Tibial nerve (tissue), 4 donors: ENCODE results near the gene GIMD1. TPM values are rescaled to one million over a fixed set of nuclear protein-coding genes. Genes with fewer than 3 reads are reported as not detected.

Source experiments
- DNase-seq, 2 donors: peaks; one replicate each; pipeline ENCODE4 v3.0.0-alpha.2; 2019; ENCODE audit warnings: low spot score in 2 of 2
- H3K27ac ChIP-seq, 4 donors: fragments of 200-600 bp; sonication (generic) in 3 of 4; one replicate each; pipeline ENCODE4 v1.5.1; 2017 to 2019; ENCODE audit warnings: mild to moderate bottlenecking in 1 of 4
- H3K27me3 ChIP-seq, 2 donors: fragments of 200-600 bp; sonication (generic) in 1 of 2; one replicate each; pipeline versions ENCODE4 v1.5.1 to v1.6.0; 2017 to 2019
- H3K36me3 ChIP-seq, 3 donors: fragments of 200-600 bp; sonication (generic); one replicate each; pipeline ENCODE4 v1.5.1; 2018 to 2019
- H3K4me1 ChIP-seq, 4 donors: fragments of 200-600 bp; sonication (generic) in 3 of 4; one replicate each; pipeline ENCODE4 v1.5.1; 2017 to 2019
- H3K4me3 ChIP-seq, 4 donors: fragments of 200-600 bp; sonication (generic) in 3 of 4; one replicate each; pipeline ENCODE4 v1.5.1; 2017 to 2019; ENCODE audit warnings: mild to moderate bottlenecking in 1 of 4, moderate library complexity in 1 of 4
- H3K9me3 ChIP-seq, 4 donors: fragments of 200-600 bp; sonication (generic) in 3 of 4; one replicate each; pipeline ENCODE4 v1.5.1; 2017 to 2019
- CTCF ChIP-seq, 5 experiments: fragments of 200-600 bp in 3 of 5; fragments of 450-650 bp in 2 of 5; sonication (generic) in 3 of 5; IDR thresholded peaks; one replicate each; pipeline ENCODE4 v1.5.1; 2016 to 2019; ENCODE audit warnings: antibody characterized with exemption in 5 of 5, mild to moderate bottlenecking in 3 of 5, moderate library complexity in 2 of 5
- EP300 ChIP-seq, 2 donors: sonication (generic); formaldehyde crosslinking; IDR thresholded peaks; one replicate each; pipeline ENCODE4 v1.6.1; 2017; ENCODE audit warnings: antibody characterized with exemption in 2 of 2, mild to moderate bottlenecking in 1 of 2
- POLR2A ChIP-seq, 2 donors: fragments of 450-650 bp; IDR thresholded peaks; one replicate each; pipeline ENCODE4 v1.6.1; 2017; ENCODE audit warnings: antibody characterized with exemption in 2 of 2, mild to moderate bottlenecking in 2 of 2, moderate library complexity in 2 of 2
- WGBS, 2 donors: methylation state at CpG; one replicate each; pipeline ENCODE4 v1.1.5; 2018; 5-methylcytosine and 5-hydroxymethylcytosine counted together
- total RNA-seq, 4 donors: library from RNA; depleted of rRNA; stranded (reverse); fragments of >200 nt; gene quantifications; one replicate each; pipeline ENCODE4 v1.1.0, GENCODE V29; 2016

GIMD1 gene
- total RNA-seq, 4 donors from 2014 or later = not detected

GRCh38 chr4:106340774-106341173 lies 27.8 kb downstream of the GIMD1 start:
- H3K27me3 ChIP-seq = no peaks in the 10 kb centered on the region
- H3K9me3 ChIP-seq = peaks cover 0 to 17% (median 0%) of the 10 kb centered on the region in 4 donors
- DNase-seq = no peak
- H3K36me3 ChIP-seq = peaks cover 0 to 58% (median 10%) of the 10 kb centered on the region in 3 donors
- no peak overlapping the region for H3K27ac ChIP-seq
- no peak overlapping the region for H3K4me3 ChIP-seq
- WGBS, 2 donors = 100% methylated on average over 1 of the region's 1 CpG
- H3K4me1 ChIP-seq = no peaks in the 10 kb centered on the region
- no peak for TF ChIP-seq CTCF (IDR thresholded peaks at IDR 0.05)
- TF ChIP-seq EP300 (IDR thresholded peaks at IDR 0.05) = no peak
- no peak for TF ChIP-seq POLR2A (IDR thresholded peaks at IDR 0.05)

- H3K4me1 ChIP-seq = no peaks in the 10 kb centered on the region
- H3K36me3 ChIP-seq = peaks cover 0 to 72% (median 10%) of the 10 kb centered on the region in 3 donors
- no peak for TF ChIP-seq EP300 (IDR thresholded peaks at IDR 0.05)
- TF ChIP-seq CTCF (IDR thresholded peaks at IDR 0.05) = no peak
- no peak for TF ChIP-seq POLR2A (IDR thresholded peaks at IDR 0.05)
- 77 to 87% methylated on average over 4 of the region's 4 CpGs for WGBS, 2 donors
- peaks cover 0 to 17% (median 0%) of the 10 kb centered on the region in 4 donors for H3K9me3 ChIP-seq
- no peak overlapping the region for H3K27ac ChIP-seq
- H3K4me3 ChIP-seq = no peak overlapping the region
- H3K27me3 ChIP-seq = no peaks in the 10 kb centered on the region
- DNase-seq = no peak
These were observed 29.1 kb downstream of the GIMD1 start for GRCh38 chr4:106339431-106339830.

DNA sequence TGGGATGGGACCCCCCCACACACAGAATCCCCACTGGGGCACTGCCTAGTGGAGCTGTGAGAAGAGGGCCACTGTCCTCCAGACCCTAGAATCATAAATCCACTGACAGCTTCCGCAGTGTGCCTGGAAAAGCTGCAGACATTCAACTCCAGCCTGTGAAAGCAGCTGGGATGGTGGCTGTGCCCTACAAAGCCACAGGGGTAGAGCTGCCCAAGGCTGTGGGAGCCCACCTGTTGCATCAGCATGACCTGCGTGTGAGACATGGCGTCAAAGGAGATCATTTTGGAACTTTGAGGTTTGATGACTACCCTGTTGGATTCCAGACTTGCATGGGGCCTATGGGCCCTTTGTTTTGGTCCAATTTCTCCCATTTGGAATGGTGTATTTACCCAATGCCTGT lies 29.9 kb downstream of the GIMD1 start:
- H3K4me1 ChIP-seq = no peaks in the 10 kb centered on the region
- no peaks in the 10 kb centered on the region for H3K27me3 ChIP-seq
- peaks cover 0 to 79% (median 10%) of the 10 kb centered on the region in 3 donors for H3K36me3 ChIP-seq
- no peak overlapping the region for H3K4me3 ChIP-seq
- peaks cover 0 to 17% (median 0%) of the 10 kb centered on the region in 4 donors for H3K9me3 ChIP-seq
- TF ChIP-seq POLR2A (IDR thresholded peaks at IDR 0.05) (no peak), EP300 (IDR thresholded peaks at IDR 0.05) (no peak), CTCF (IDR thresholded peaks at IDR 0.05) (no peak)
- DNase-seq = no peak
- no peak overlapping the region for H3K27ac ChIP-seq
- WGBS, 2 donors = 96 to 98% methylated on average over 2 to 3 of the region's 3 CpGs

DNA sequence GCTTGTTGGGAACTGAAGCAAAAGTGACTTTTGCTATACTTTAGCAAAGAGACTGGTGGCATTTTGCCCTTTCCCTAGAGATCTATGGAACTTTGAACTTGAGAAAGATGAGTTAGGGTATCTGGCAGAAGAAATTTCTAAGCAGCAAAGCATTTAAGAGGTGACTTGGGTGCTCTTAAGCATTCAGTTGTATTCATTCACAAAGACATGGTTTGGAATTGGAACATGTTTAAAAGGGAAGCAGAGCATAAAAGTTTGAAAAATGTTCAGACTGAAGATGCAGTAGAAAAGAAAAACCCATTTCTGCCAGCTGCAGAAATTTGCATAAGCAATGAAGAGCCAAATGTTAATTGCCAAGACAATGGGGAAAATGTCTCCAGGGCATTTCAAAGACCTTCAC lies 30.7 kb downstream of the GIMD1 start:
- H3K36me3 ChIP-seq = peaks cover 0 to 87% (median 10%) of the 10 kb centered on the region in 3 donors
- no peaks in the 10 kb centered on the region for H3K4me1 ChIP-seq
- TF ChIP-seq POLR2A (IDR thresholded peaks at IDR 0.05) = no peak
- no peak for TF ChIP-seq CTCF (IDR thresholded peaks at IDR 0.05)
- TF ChIP-seq EP300 (IDR thresholded peaks at IDR 0.05) = no peak
- no peak for DNase-seq
- H3K9me3 ChIP-seq = peaks cover 0 to 17% (median 0%) of the 10 kb centered on the region in 4 donors
- no peak overlapping the region for H3K4me3 ChIP-seq
- H3K27ac ChIP-seq = no peak overlapping the region
- no peaks in the 10 kb centered on the region for H3K27me3 ChIP-seq

GRCh38 chr4:106336618-106337017 lies 32.0 kb downstream of the GIMD1 start:
- H3K27ac ChIP-seq = no peak overlapping the region
- no peak for DNase-seq
- peaks cover 0 to 17% (median 0%) of the 10 kb centered on the region in 4 donors for H3K9me3 ChIP-seq
- no peaks in the 10 kb centered on the region for H3K27me3 ChIP-seq
- WGBS, 2 donors = 95 to 97% methylated on average over 3 of the region's 3 CpGs
- H3K36me3 ChIP-seq = peaks cover 4 to 100% (median 12%) of the 10 kb centered on the region in 3 donors
- H3K4me3 ChIP-seq = no peak overlapping the region
- TF ChIP-seq EP300 (IDR thresholded peaks at IDR 0.05) = no peak
- no peak for TF ChIP-seq POLR2A (IDR thresholded peaks at IDR 0.05)
- TF ChIP-seq CTCF (IDR thresholded peaks at IDR 0.05) = no peak
- no peaks in the 10 kb centered on the region for H3K4me1 ChIP-seq
